Measurements from ENCODE around the gene MAN1C1. TPM values are rescaled to one million over a fixed set of nuclear protein-coding genes. Genes with fewer than 3 reads are reported as not detected.

MAN1C1 gene
- total RNA-seq, 1 experiment from 2014 or later: 0.11 TPM

GRCh38 chr1:25640646-25641328 lies 24.2 kb downstream of the MAN1C1 start:
- Histone ChIP-seq H2AFZ (ENCODE audit: low read length) (no peak overlapping the region), H3K9me3 (ENCODE audit: low read length) (no peaks in the 10 kb centered on the region), H3K9ac (ENCODE audit: low read length) (no peak overlapping the region), H3F3A (ENCODE audit: low read length, unreplicated experiment) (no peaks in the 10 kb centered on the region), H3K79me2 (ENCODE audit: low read length) (no peaks in the 10 kb centered on the region), H3K4me2 (ENCODE audit: low read length) (no peak overlapping the region), H3K27me3 (ENCODE audit: low read length) (peaks cover 37% of the 10 kb centered on the region), H3K36me3 (ENCODE audit: low read depth, low read length) (no peaks in the 10 kb centered on the region), H3K9me2 (replicated peaks; ENCODE audit: low read length) (no peaks in the 10 kb centered on the region), H3K4me3 (ENCODE audit: low read length) (no peak overlapping the region), H4K20me1 (ENCODE audit: low read length) (no peaks in the 10 kb centered on the region), H3K4me1 (ENCODE audit: insufficient read depth, low read length) (no peaks in the 10 kb centered on the region), H3K27ac (ENCODE audit: low read length) (no peak overlapping the region)
- BruUV-seq (replicated peaks): no TSS peak
- ATAC-seq (no peak), DNase-seq (no peak)
- POLR2A ChIA-PET (ENCODE audit: unreplicated experiment): no interaction called here
- TF ChIP-seq EZH2phosphoT487 (IDR thresholded peaks at IDR 0.05; ENCODE audit: borderline replicate concordance, low read length) (no peak), CTCF (conservative IDR thresholded peaks at IDR 0.05; ENCODE audit: low read depth, low read length) (no peak), EZH2 (IDR thresholded peaks at IDR 0.05; ENCODE audit: low read length, unreplicated experiment) (no peak)
- CTCF ChIA-PET: no interaction called here
- intact Hi-C loops (cut with micrococcal nuclease): no loop called here

- H3K9me2 ChIP-seq (replicated peaks; ENCODE audit: low read length): no peaks in the 10 kb centered on the region
- DNase-seq: no peak
- H2AFZ ChIP-seq (ENCODE audit: low read length): no peak overlapping the region
- H3K4me1 ChIP-seq (ENCODE audit: insufficient read depth, low read length): no peaks in the 10 kb centered on the region
- no peak overlapping the region for H3K4me2 ChIP-seq (ENCODE audit: low read length)
- H3F3A ChIP-seq (ENCODE audit: low read length, unreplicated experiment): no peaks in the 10 kb centered on the region
- no peaks in the 10 kb centered on the region for H3K36me3 ChIP-seq (ENCODE audit: low read depth, low read length)
- no peaks in the 10 kb centered on the region for H4K20me1 ChIP-seq (ENCODE audit: low read length)
- H3K9me3 ChIP-seq (ENCODE audit: low read length): no peaks in the 10 kb centered on the region
- peaks cover 37% of the 10 kb centered on the region for H3K27me3 ChIP-seq (ENCODE audit: low read length)
- ChIA-PET CTCF (no interaction called here), POLR2A (ENCODE audit: unreplicated experiment) (no interaction called here)
- no TSS peak for BruUV-seq (replicated peaks)
- no peak for ATAC-seq
- no peak for TF ChIP-seq EZH2phosphoT487 (IDR thresholded peaks at IDR 0.05; ENCODE audit: borderline replicate concordance, low read length)
- TF ChIP-seq EZH2 (IDR thresholded peaks at IDR 0.05; ENCODE audit: low read length, unreplicated experiment): no peak
- no peak for TF ChIP-seq CTCF (conservative IDR thresholded peaks at IDR 0.05; ENCODE audit: low read depth, low read length)
- no peak overlapping the region for H3K4me3 ChIP-seq (ENCODE audit: low read length)
- intact Hi-C loops (cut with micrococcal nuclease): no loop called here
- no peaks in the 10 kb centered on the region for H3K79me2 ChIP-seq (ENCODE audit: low read length)
- no peak overlapping the region for H3K27ac ChIP-seq (ENCODE audit: low read length)
- no peak overlapping the region for H3K9ac ChIP-seq (ENCODE audit: low read length)
Measured at GRCh38 chr1:25641329-25641725, 24.7 kb downstream of the MAN1C1 start.

GRCh38 chr1:25641931-25642573 lies 25.5 kb downstream of the MAN1C1 start:
- H3K27me3 ChIP-seq (ENCODE audit: low read length): peaks cover 37% of the 10 kb centered on the region

More at GRCh38 chr1:25641931-25642573, 25.5 kb downstream of the MAN1C1 start:
- no peak overlapping the region for H3K4me3 ChIP-seq (ENCODE audit: low read length)
- no peaks in the 10 kb centered on the region for H3K9me2 ChIP-seq (replicated peaks; ENCODE audit: low read length)
- H3K9me3 ChIP-seq (ENCODE audit: low read length): no peaks in the 10 kb centered on the region
- ChIA-PET CTCF (no interaction called here), POLR2A (ENCODE audit: unreplicated experiment) (no interaction called here)
- ATAC-seq: no peak
- DNase-seq: no peak
- H4K20me1 ChIP-seq (ENCODE audit: low read length): no peaks in the 10 kb centered on the region
- H3K36me3 ChIP-seq (ENCODE audit: low read depth, low read length): no peaks in the 10 kb centered on the region
- H3F3A ChIP-seq (ENCODE audit: low read length, unreplicated experiment): no peaks in the 10 kb centered on the region
- BruUV-seq (replicated peaks): no TSS peak
- H3K4me2 ChIP-seq (ENCODE audit: low read length): no peak overlapping the region
- no peak overlapping the region for H2AFZ ChIP-seq (ENCODE audit: low read length)
- no peaks in the 10 kb centered on the region for H3K79me2 ChIP-seq (ENCODE audit: low read length)
- intact Hi-C loops (cut with micrococcal nuclease): no loop called here
- H3K9ac ChIP-seq (ENCODE audit: low read length): no peak overlapping the region
- H3K27ac ChIP-seq (ENCODE audit: low read length): no peak overlapping the region
- no peaks in the 10 kb centered on the region for H3K4me1 ChIP-seq (ENCODE audit: insufficient read depth, low read length)
- TF ChIP-seq EZH2 (IDR thresholded peaks at IDR 0.05; ENCODE audit: low read length, unreplicated experiment) (no peak), EZH2phosphoT487 (IDR thresholded peaks at IDR 0.05; ENCODE audit: borderline replicate concordance, low read length) (no peak), CTCF (conservative IDR thresholded peaks at IDR 0.05; ENCODE audit: low read depth, low read length) (no peak)
